H1 (cell line): ENCODE measurements around the gene CHAD. TPM values are rescaled to one million over a fixed set of nuclear protein-coding genes. Genes with fewer than 3 reads are reported as not detected.

Experiments
- TAF1 ChIP-seq: IDR thresholded peaks from 2 replicates; pipeline ENCODE4 v1.6.1; 2011; ENCODE audit warnings: mild to moderate bottlenecking, low read depth, low read length
- polyA plus RNA-seq, 7 experiments: library from polyadenylated mRNA; depleted of rRNA in 3 of 7; stranded (reverse) in 5 of 7; unstranded in 2 of 7; fragments of >200 nt in 5 of 7; fragments of 200-250 nt in 2 of 7; gene quantifications; 1 replicate in 5 of 7; 2 replicates in 1 of 7; 4 replicates in 1 of 7; pipeline versions ENCODE4 v1.2.1 to v1.2.3, GENCODE V29; 2011 to 2013; ENCODE audit warnings: missing spikeins in 2 of 7, mixed read lengths in 2 of 7
- total RNA-seq: library from RNA; stranded (reverse); fragmentation: NEBNext Ultra II Directional; extraction: Animal tissue kit (Norgen Biotek cat#: 25700); gene quantifications from 2 replicates; pipeline ENCODE4 v1.2.1, GENCODE V29; 2021

CHAD gene
- total and polyA plus RNA-seq, 2 of the 8 experiments (the other 6 are each of a cell fraction or from before 2014, with no cell fraction given), result 0.03 TPM; not detected in 1

- TF ChIP-seq TAF1, result no peak
Observed at GRCh38 chr17:50460831-50461526, 7.7 kb downstream of the CHAD start (continued).
